ENCODE measurements around the gene BEND6.

GRCh38 chr6:56992703-56993102, 37.8 kb downstream of the BEND6 start:
- TF ChIP-seq CTCF (IDR thresholded peaks at IDR 0.05; ENCODE audit: low read depth, low read length, poor library complexity, severe bottlenecking) (no peak), EZH2phosphoT487 (IDR thresholded peaks at IDR 0.05; ENCODE audit: borderline replicate concordance, low read length) (no peak)

Measured in DOHH2 (cell line).